ENCODE data around the gene CIDEB. TPM values are rescaled to one million over a fixed set of nuclear protein-coding genes. Genes with fewer than 3 reads are reported as not detected.

The CIDEB gene
- polyA plus RNA-seq, 3 donors = 36.4 to 126 (median 63.8) TPM

DNA sequence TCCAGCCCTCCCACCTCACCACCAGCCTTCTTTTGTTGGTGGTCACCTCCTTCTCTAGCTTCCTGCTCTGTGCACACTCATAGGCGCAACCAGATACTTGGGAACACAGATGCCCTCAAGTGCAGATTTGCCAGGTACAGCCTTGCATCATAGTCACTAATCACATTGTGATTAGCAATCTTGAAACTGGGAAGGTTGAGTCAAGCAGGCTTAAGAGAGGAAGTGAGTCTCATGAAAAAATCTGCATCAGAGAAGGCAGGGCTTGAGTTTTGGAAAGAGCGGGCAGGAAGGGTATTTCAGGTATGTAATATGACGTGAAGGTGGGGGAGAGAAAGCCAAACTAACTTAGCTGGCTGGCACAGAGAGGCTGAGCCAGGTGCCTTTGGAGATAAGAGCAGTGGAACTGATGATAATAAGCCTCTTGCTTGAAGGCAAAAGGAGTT lies 33.7 kb downstream of the CIDEB start:
- H3K9me3 Mint-ChIP-seq = peaks cover 0 to 4% (median 0%) of the 10 kb centered on the region in 7 donors
- Histone ChIP-seq H3K27ac (ENCODE audit: low read depth in 1 of 2, low read length in 2 of 2) (peak overlapping the region; percentile 79 to 98), H3K4me3 (replicated peaks in 1 of 3; ENCODE audit: low read depth in 2 of 3, low read length in 3 of 3) (peak overlapping the region in 1 of 3 experiments; percentile 53), H3K9me3 (replicated peaks in 1 of 2; ENCODE audit: control insufficient read depth in 1 of 2, insufficient read depth in 1 of 2, low read length in 2 of 2) (no peaks in the 10 kb centered on the region), H3K36me3 (replicated peaks in 1 of 2; ENCODE audit: control insufficient read depth in 1 of 2, insufficient read depth in 2 of 2, low read length in 2 of 2) (peaks cover 9 to 11% of the 10 kb centered on the region in 2 donors), H3K4me2 (replicated peaks; ENCODE audit: extremely low read depth, low read length, poor library complexity, severe bottlenecking) (peak overlapping the region; percentile 56), H4K20me1 (ENCODE audit: insufficient read depth, low read length) (no peaks in the 10 kb centered on the region), H3K27me3 (ENCODE audit: control insufficient read depth in 2 of 2, insufficient read depth in 2 of 2, low read length in 2 of 2) (no peaks in the 10 kb centered on the region), H3K9ac (ENCODE audit: insufficient read depth, low read length, poor library complexity, severe bottlenecking) (no peak overlapping the region), H2AFZ (ENCODE audit: insufficient read depth, low read depth, low read length, poor library complexity, severe bottlenecking) (no peak overlapping the region), H3K4me1 (ENCODE audit: control insufficient read depth in 1 of 2, insufficient read depth in 2 of 2, low read length in 2 of 2) (peaks cover 82 to 86% of the 10 kb centered on the region in 2 donors), H3K79me2 (ENCODE audit: insufficient read depth, low read length) (peaks cover 66% of the 10 kb centered on the region)
- H3K4me1 Mint-ChIP-seq = peaks cover 78% of the 10 kb centered on the region
- DNase-seq = peak; percentile 76 to 93 (median 88)
- intact Hi-C loops (cut with micrococcal nuclease) = no loop called here
- peaks cover 11 to 15% of the 10 kb centered on the region in 2 donors for H3K36me3 Mint-ChIP-seq
- H3K4me3 Mint-ChIP-seq = peak overlapping the region in 1 of 2 donors; percentile 62
- peaks cover 0 to 3% (median 0%) of the 10 kb centered on the region in 3 donors for H3K27me3 Mint-ChIP-seq (ENCODE audit: low read depth in 3 of 3)
- TF ChIP-seq, protein P1, sequence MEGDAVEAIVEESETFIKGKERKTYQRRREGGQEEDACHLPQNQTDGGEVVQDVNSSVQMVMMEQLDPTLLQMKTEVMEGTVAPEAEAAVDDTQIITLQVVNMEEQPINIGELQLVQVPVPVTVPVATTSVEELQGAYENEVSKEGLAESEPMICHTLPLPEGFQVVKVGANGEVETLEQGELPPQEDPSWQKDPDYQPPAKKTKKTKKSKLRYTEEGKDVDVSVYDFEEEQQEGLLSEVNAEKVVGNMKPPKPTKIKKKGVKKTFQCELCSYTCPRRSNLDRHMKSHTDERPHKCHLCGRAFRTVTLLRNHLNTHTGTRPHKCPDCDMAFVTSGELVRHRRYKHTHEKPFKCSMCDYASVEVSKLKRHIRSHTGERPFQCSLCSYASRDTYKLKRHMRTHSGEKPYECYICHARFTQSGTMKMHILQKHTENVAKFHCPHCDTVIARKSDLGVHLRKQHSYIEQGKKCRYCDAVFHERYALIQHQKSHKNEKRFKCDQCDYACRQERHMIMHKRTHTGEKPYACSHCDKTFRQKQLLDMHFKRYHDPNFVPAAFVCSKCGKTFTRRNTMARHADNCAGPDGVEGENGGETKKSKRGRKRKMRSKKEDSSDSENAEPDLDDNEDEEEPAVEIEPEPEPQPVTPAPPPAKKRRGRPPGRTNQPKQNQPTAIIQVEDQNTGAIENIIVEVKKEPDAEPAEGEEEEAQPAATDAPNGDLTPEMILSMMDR (IDR thresholded peaks at IDR 0.05) = no peak
- WGBS (ENCODE audit: insufficient coverage) = 0% methylated on average over 2 of the region's 3 CpGs
- H3K27ac Mint-ChIP-seq = peak overlapping the region; percentile 90 to 97 (median 95)

DNA sequence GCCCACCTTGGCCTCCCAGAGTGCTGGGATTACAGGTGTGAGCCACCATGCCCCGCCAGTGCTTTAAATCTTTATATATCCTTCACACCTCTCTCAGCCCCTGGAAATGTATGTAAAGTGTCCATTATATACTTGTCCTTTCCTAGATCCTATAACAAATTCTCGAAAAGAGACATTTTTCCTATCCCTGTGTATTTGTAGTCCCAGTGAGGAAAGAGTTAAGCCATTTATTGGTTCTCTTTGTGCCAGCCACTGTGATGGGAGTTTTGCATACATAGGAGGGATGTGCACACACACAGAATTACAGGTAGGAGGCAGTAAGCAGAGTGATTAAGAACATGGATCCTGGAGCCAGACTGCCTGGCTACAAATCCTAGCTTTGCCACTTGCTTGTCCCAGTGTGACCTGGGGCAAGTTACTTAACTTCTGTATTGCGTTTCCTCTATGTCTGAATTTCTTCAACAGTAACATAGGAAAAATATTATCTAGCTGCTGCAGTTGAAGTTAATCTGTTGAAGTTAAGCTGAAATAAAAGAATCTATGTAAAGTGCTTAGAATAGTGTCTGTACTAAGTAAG lies 34.3 kb downstream of the CIDEB start:
- H3K9me3 ChIP-seq (replicated peaks in 1 of 2; ENCODE audit: control insufficient read depth in 1 of 2, insufficient read depth in 1 of 2, low read length in 2 of 2) = no peaks in the 10 kb centered on the region
- TF ChIP-seq, protein P1 (IDR thresholded peaks at IDR 0.05) = no peak
- H3K4me3 Mint-ChIP-seq = peak overlapping the region in 1 of 2 donors; percentile 62
- peaks cover 72% of the 10 kb centered on the region for H3K4me1 Mint-ChIP-seq
- no peaks in the 10 kb centered on the region for H4K20me1 ChIP-seq (ENCODE audit: insufficient read depth, low read length)
- no peaks in the 10 kb centered on the region for H3K27me3 Mint-ChIP-seq (ENCODE audit: low read depth in 3 of 3)
- H3K36me3 ChIP-seq (replicated peaks in 1 of 2; ENCODE audit: control insufficient read depth in 1 of 2, insufficient read depth in 2 of 2, low read length in 2 of 2) = peaks cover 15 to 17% of the 10 kb centered on the region in 2 donors
- no CpG with 5 or more reads among the region's 3 CpGs for WGBS (ENCODE audit: insufficient coverage)
- no peak overlapping the region for H3K9ac ChIP-seq (ENCODE audit: insufficient read depth, low read length, poor library complexity, severe bottlenecking)
- H3K79me2 ChIP-seq (ENCODE audit: insufficient read depth, low read length) = peaks cover 60% of the 10 kb centered on the region
- H3K4me3 ChIP-seq (replicated peaks in 1 of 3; ENCODE audit: low read depth in 2 of 3, low read length in 3 of 3) = peak overlapping the region in 1 of 3 experiments; percentile 53
- peaks cover 76 to 80% of the 10 kb centered on the region in 2 donors for H3K4me1 ChIP-seq (ENCODE audit: control insufficient read depth in 1 of 2, insufficient read depth in 2 of 2, low read length in 2 of 2)
- peaks cover 17 to 19% of the 10 kb centered on the region in 2 donors for H3K36me3 Mint-ChIP-seq
- peak; percentile 18 to 59 (median 56) for DNase-seq
- H3K9me3 Mint-ChIP-seq = peaks cover 0 to 4% (median 0%) of the 10 kb centered on the region in 7 donors
- intact Hi-C loops (cut with micrococcal nuclease) = no loop called here
- H3K27ac Mint-ChIP-seq = peak overlapping the region; percentile 90 to 97 (median 95)
- no peak overlapping the region for H2AFZ ChIP-seq (ENCODE audit: insufficient read depth, low read depth, low read length, poor library complexity, severe bottlenecking)
- peak overlapping the region; percentile 56 for H3K4me2 ChIP-seq (replicated peaks; ENCODE audit: extremely low read depth, low read length, poor library complexity, severe bottlenecking)
- H3K27me3 ChIP-seq (ENCODE audit: control insufficient read depth in 2 of 2, insufficient read depth in 2 of 2, low read length in 2 of 2) = no peaks in the 10 kb centered on the region
- peak overlapping the region; percentile 79 to 98 for H3K27ac ChIP-seq (ENCODE audit: low read depth in 1 of 2, low read length in 2 of 2)
